Pons (tissue), 1 donor: ENCODE results near the gene KIRREL1.

Experiments
- DNase-seq: peaks from one replicate; pipeline ENCODE4 v3.0.0-alpha.2; 2016; ENCODE audit warnings: low spot score

The KIRREL1 gene

DNA sequence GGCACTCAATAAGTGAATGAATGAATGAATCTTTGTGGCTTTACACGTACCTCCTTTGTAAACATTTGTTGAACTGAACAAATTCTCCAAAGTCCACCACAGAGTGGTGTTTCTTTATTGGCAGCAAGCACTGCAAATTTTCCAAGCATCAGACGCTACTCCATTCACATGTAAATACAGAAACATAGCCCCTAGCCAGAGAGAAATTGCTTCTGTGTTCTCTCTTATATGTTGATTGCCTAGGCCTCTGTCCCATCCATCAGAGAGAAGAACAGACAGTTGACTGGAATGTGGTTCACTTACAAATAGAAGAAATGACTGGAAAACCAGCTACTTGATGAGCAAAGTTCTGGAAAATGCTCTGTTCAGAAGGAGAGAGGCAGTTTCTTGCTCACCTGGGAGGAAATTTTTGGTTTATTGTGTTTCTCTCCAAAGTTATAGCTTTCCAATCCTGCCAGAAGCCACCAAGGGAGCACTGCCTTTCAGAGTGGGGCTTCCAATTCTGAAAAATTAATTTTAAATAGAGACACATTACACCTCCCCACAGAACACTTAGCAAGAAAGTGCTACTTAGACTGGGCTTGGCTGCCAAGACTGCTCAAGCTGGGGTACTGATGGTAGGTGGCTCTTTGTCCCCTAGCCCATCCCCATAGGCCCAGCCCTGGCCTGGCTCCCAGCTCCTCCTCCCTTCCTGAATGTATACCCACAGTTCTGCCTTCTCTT, 18.1 kb upstream of the KIRREL1 start:
- DNase-seq: no peak

DNA sequence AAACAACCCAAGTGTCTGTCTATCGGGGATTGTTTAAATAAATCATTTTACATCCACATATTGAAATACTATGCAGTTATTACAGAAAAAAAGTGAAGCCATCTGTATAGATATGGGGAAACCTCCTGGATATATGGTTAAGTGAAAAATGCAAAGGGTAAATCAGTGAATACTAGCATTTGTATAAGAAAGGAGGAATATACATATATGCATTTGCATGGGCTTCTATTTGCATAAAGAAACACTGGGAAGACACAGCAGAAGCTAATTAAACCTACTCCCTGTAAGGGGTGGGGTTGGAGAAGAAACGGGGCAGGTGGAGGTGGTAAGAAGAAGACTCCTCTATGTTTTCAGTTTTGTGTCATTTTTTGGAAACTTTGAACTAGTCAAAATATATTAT, 16.6 kb upstream of the KIRREL1 start:
- no peak for DNase-seq

DNA sequence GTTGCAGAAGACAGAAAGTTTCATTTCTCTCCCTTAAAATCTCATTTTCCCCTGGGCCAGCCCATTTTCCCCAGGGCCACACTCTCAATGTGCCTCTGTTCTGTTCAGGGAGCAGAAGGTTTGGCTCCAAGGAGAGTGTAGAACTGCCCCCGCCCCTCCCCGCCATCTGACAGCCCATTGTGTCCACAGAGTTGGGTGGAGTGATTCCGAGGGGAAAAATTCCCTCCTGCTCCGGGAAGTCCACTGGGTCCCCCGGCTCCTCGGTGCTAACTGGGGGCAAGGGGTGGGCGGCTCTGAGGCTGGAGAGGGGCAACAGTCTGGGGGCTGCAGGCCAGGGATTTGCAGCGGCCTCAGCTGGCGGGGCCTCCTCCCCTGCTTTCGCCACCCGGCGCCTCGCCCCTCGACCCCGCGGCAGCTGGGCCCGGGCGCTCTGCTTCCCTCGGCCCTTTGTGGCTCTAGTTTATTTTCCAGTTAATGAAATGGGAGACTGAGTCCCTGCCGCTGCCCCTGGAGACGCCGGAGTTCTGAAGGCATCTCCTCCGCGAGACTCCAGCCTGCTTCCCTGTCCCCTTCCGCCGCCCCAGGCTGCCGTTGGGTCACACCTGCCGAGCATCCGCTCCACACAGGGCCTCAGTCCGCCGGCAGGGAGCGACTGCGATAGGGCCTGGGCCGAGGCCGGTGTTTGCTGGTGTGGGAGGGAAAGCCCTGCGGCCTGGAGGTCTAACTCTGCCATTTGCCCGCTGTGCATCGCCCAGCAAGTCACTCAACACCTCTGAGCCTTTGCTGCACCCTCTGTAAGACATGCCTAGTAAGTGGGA, 14.7 kb upstream of the KIRREL1 start:
- no peak for DNase-seq

- DNase-seq: no peak
Measured at GRCh38 chr1:157982136-157982535, 11.3 kb upstream of the KIRREL1 start.

GRCh38 chr1:157983787-157984186, 9.7 kb upstream of the KIRREL1 start:
- no peak for DNase-seq

- no peak for DNase-seq
Measured at GRCh38 chr1:157984469-157984868, 9.0 kb upstream of the KIRREL1 start.

- DNase-seq: no peak
Measured at GRCh38 chr1:157985473-157985872, 8.0 kb upstream of the KIRREL1 start.

GRCh38 chr1:157988002-157988401, 5.4 kb upstream of the KIRREL1 start:
- no peak for DNase-seq

- DNase-seq: peak; percentile 65
Measured at GRCh38 chr1:157992031-157992832, 1.2 kb upstream of the KIRREL1 start.

GRCh38 chr1:157992833-157993146, 655 bp upstream of the KIRREL1 start:
- DNase-seq: no peak

DNA sequence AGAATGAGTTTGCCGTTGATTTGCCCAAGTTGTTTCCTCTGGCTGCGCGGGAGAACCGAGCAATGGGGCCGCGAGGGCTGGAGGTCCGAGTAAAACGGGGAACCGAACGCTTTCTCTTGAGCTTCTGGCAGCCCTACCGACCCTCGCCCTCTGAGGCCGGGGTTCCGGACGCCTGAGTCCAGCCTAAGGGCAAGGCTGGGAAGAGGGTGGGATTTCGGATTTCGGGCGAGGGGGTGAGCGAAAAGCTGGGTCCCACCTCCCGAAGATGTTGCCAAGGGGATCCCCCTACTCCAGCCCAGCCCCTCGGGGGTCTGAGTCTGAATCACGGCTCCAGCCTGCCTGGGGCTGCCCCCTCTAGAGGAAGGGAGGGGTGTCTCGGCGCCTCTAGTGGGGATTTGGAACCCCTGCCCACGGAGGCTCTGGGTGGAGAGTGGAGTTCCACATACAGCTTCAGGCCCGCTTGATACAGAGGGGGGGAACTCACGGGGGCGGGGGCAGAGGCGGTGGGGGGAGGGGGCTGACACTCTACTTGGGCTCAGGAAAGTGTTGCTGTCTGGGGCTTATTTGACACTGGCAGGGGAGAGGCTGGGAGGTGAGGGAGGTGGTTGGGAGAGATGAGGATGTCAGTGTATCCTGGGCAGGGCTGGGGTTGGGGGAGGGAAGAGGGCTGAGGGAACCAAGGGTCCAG, 617 bp downstream of the KIRREL1 start:
- DNase-seq: no peak

DNA sequence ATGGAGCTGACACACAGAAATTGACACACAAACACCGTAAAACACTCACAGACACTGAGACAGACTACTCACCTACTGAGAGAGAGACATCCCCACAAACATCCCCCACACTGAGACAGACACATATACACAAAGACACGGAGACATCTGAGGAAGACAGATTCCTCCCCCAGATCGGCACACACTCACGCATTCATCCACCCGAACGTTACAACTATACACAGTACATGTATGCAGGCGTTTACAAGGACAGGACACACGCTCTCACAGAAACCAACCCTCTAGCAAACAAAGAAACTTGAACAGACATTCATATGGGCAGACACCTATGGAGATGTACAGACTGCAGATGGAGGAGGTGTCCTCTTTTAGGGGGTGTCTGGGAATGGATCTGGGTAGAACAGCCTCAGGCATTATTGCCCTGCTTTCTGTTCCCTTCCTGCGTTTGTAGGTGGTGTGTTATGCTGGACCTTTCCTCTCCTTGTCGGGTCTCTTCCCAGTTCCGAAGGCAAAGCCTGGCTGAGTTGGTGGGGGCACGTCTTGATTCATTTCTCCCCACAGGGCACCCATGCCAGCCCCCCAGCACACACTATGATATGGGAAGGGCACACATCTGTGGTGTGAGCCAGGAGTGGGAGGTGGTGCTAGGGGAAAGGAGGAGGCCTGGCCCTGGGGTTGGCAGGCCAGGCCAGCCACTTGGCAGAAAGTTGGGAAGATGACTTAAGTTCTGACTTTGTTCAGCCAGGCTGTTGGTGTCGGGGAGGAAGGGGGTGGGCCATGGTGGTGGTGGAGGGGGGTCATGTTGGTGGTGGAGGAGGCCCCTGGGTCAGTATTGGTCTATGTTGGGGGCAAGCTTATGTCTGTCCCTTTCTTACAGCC, 1.5 kb downstream of the KIRREL1 start:
- no peak for DNase-seq

DNA sequence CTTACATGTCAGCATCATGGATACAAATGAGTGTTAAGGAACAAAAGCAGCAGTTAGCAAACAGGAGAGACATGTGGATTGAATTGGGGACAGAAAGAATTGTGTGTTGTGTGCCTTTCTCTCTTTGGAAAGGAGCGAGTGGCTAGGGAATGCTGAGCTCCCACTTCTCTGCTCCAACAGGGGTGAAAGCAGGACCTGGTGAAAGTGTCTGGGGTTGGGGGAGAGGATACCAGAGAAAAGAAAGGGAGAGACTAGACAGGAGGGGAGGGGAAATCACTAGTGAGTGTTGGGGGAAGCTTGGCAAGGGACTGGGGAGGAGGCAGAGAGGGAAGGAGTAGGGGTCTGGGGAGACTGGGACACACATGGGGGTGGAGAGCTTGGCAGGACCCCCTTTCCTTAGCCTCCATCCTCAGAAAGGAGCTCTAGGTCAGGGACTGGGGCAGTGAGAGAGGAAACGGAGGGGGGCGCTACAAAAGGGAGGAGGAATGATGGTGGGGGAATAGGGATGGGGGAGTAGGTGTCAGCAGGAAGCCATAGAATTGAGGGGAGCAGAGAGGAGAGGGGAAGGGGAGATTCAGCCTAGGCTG, 2.2 kb downstream of the KIRREL1 start:
- no peak for DNase-seq

GRCh38 chr1:157996433-157996832, 3.0 kb downstream of the KIRREL1 start:
- DNase-seq: no peak

- DNase-seq: no peak
Measured at GRCh38 chr1:158000507-158000906, 7.1 kb downstream of the KIRREL1 start.

DNA sequence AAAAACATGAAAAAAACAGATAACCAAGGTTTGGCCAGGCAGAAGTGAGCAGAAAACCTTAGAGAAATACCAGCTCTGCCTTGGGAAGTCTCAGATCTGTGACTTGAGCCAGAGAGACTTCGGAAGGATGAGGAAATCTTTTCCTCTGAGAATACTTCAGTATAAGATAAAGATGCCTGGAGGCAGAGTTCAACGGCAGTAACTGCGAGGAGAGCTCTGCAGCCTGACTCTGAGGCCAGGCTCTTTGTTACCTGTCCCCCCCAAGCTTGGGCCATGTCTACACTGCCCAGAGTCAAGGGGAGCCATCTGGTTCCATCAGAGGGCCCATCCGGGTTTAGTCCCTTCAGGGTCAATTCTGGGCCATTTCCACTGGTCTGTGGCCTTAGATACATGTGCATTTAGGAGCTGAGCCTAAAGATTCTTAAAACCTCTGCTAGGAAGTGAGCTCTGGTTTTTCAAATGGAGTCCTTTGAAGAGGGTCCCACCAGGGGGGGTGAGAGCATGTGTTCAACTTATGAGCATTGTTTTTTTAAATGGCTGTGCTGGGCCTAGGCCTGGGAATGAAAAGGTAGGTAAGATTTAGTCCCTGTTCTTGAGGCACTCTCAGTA, 8.7 kb downstream of the KIRREL1 start:
- DNase-seq: no peak

DNA sequence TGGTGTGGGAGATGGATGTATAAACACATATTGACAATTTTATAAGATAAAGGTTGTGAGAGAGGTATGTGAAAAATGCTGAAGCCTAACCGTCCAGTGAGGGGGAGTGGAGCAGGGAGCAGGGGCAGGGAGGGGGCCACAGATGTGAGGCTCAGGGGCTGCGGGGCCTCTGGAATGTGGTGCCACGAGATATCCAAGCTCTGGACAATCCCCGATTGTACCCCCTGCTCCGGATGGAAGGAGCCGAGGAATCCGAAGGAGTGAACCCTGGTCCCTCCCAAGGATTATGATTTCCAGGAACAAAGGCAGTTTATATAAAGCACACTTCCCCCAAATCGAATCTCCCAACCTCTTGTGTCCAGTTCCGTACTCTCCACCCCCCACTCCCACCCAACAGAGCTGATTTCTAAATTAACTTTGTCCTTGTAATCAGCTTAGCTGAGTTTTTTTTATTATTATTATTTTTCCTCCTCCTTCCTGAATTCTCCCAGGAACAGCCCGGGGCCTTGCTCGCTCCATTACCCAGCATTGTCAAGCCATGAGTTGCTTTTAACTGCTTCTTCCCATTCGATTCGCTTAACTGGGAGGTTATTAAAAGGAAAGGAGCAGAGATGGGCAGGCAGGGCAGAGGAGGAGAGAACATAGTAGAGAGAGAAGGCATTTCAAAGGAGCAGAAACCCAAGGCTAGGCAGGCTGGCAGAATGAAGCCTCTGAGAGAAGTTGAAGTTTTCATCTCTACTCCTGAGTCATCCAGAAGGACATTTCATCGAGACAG, 9.4 kb downstream of the KIRREL1 start:
- DNase-seq: no peak

GRCh38 chr1:158003406-158003800, 10.0 kb downstream of the KIRREL1 start:
- no peak for DNase-seq

GRCh38 chr1:158005224-158005623, 11.8 kb downstream of the KIRREL1 start:
- DNase-seq: no peak

DNA sequence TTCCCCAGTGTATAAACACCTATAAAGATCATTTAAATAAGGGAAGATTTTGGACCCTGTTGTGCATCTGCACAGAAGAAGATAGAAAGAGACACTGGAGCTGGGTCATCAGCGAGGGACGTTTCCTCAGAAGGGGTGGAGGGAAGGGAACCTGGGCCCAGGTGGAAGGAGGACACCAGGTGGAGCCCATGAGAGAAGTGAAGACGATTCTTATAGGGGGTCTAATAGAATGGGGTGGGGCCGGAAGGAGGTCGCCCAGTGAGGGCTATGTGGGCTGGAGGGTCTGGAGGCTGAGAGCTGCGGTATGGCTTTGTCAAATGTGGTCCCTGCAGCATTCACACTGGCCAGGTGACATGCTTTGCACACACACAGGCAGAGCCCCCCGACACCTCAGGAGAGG, 13.7 kb downstream of the KIRREL1 start:
- DNase-seq: no peak
